ENCODE data around the gene WDR70. TPM values are rescaled to one million over a fixed set of nuclear protein-coding genes. Genes with fewer than 3 reads are reported as not detected.

Gene WDR70
- total RNA-seq, 1 donor from 2014 or later = 28.9 TPM

GRCh38 chr5:37701868-37702267 is 322.8 kb downstream of the WDR70 start:
- no peaks in the 10 kb centered on the region for H3K36me3 Mint-ChIP-seq (ENCODE audit: low read depth, unreplicated experiment)
- no peak for DNase-seq (ENCODE audit: low spot score)
- H3K27ac Mint-ChIP-seq (ENCODE audit: unreplicated experiment) = no peak overlapping the region
- H3K27me3 Mint-ChIP-seq (ENCODE audit: unreplicated experiment) = no peaks in the 10 kb centered on the region
- H3K4me1 Mint-ChIP-seq (ENCODE audit: unreplicated experiment) = no peaks in the 10 kb centered on the region
- no peak overlapping the region for H3K4me3 Mint-ChIP-seq (ENCODE audit: unreplicated experiment)
- TF ChIP-seq CTCF (IDR thresholded peaks at IDR 0.05; ENCODE audit: unreplicated experiment) = no peak
- no peaks in the 10 kb centered on the region for H3K9me3 Mint-ChIP-seq (ENCODE audit: unreplicated experiment)

GRCh38 chr5:37703841-37704241 is 324.7 kb downstream of the WDR70 start:
- DNase-seq (ENCODE audit: low spot score) = no peak
- no peaks in the 10 kb centered on the region for H3K27me3 Mint-ChIP-seq (ENCODE audit: unreplicated experiment)
- TF ChIP-seq CTCF (IDR thresholded peaks at IDR 0.05; ENCODE audit: unreplicated experiment) = no peak
- H3K36me3 Mint-ChIP-seq (ENCODE audit: low read depth, unreplicated experiment) = no peaks in the 10 kb centered on the region
- H3K4me3 Mint-ChIP-seq (ENCODE audit: unreplicated experiment) = no peak overlapping the region
- H3K9me3 Mint-ChIP-seq (ENCODE audit: unreplicated experiment) = no peaks in the 10 kb centered on the region
- no peak overlapping the region for H3K27ac Mint-ChIP-seq (ENCODE audit: unreplicated experiment)
- no peaks in the 10 kb centered on the region for H3K4me1 Mint-ChIP-seq (ENCODE audit: unreplicated experiment)

DNA sequence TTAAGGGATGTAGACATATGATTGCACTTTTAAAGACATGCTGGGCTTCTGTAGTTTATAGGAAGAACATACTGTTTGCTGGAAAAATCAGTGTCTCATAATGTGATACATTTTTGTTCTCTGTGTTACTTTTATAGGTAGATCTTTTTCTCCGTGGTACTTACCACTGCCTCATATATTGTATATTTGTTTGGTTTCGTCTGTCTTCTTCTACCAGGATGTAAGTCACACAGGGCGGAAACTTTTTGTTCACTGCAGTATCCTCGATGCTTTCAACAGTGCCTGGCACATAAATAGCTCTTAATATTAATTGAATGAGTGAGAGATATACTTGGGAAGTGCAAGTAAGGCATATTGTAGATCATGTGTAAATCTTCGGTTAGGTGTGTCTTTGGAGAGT is 325.3 kb downstream of the WDR70 start:
- Mint-ChIP-seq H3K4me1 (ENCODE audit: unreplicated experiment) (no peaks in the 10 kb centered on the region), H3K27ac (ENCODE audit: unreplicated experiment) (no peak overlapping the region), H3K36me3 (ENCODE audit: low read depth, unreplicated experiment) (no peaks in the 10 kb centered on the region), H3K27me3 (ENCODE audit: unreplicated experiment) (no peaks in the 10 kb centered on the region), H3K9me3 (ENCODE audit: unreplicated experiment) (no peaks in the 10 kb centered on the region), H3K4me3 (ENCODE audit: unreplicated experiment) (no peak overlapping the region)
- DNase-seq (ENCODE audit: low spot score) = no peak
- no peak for TF ChIP-seq CTCF (IDR thresholded peaks at IDR 0.05; ENCODE audit: unreplicated experiment)

DNA sequence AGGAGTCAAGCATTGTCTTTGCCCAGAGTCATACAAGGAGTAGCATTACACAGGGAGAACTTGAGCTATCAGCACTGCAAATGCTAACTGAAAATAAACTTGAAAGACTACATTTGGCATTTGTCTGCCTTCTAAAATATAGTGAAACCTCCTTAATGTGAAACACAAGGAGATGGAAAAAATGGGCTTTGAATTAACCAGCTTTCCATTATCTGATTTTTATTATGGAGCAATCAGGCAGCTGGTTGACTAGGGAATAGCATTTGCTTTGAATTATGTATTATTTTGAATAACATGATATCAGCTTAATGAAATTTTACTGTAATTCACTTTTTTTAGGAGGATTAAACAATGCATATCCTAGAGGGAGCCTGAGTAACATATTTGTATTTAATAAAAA is 329.9 kb downstream of the WDR70 start:
- DNase-seq (ENCODE audit: low spot score) = no peak
- H3K4me1 Mint-ChIP-seq (ENCODE audit: unreplicated experiment) = peaks cover 8% of the 10 kb centered on the region
- no peak overlapping the region for H3K27ac Mint-ChIP-seq (ENCODE audit: unreplicated experiment)
- no peak overlapping the region for H3K4me3 Mint-ChIP-seq (ENCODE audit: unreplicated experiment)
- H3K27me3 Mint-ChIP-seq (ENCODE audit: unreplicated experiment) = no peaks in the 10 kb centered on the region
- no peak for TF ChIP-seq CTCF (IDR thresholded peaks at IDR 0.05; ENCODE audit: unreplicated experiment)
- no peaks in the 10 kb centered on the region for H3K9me3 Mint-ChIP-seq (ENCODE audit: unreplicated experiment)
- H3K36me3 Mint-ChIP-seq (ENCODE audit: low read depth, unreplicated experiment) = no peaks in the 10 kb centered on the region

GRCh38 chr5:37710965-37711364 is 331.8 kb downstream of the WDR70 start:
- no peaks in the 10 kb centered on the region for H3K9me3 Mint-ChIP-seq (ENCODE audit: unreplicated experiment)
- DNase-seq (ENCODE audit: low spot score) = no peak
- no peak overlapping the region for H3K27ac Mint-ChIP-seq (ENCODE audit: unreplicated experiment)
- H3K4me3 Mint-ChIP-seq (ENCODE audit: unreplicated experiment) = no peak overlapping the region
- TF ChIP-seq CTCF (IDR thresholded peaks at IDR 0.05; ENCODE audit: unreplicated experiment) = no peak
- H3K36me3 Mint-ChIP-seq (ENCODE audit: low read depth, unreplicated experiment) = no peaks in the 10 kb centered on the region
- peaks cover 8% of the 10 kb centered on the region for H3K4me1 Mint-ChIP-seq (ENCODE audit: unreplicated experiment)
- no peaks in the 10 kb centered on the region for H3K27me3 Mint-ChIP-seq (ENCODE audit: unreplicated experiment)

Measured in endothelial cell (in vitro differentiated cells).